GM12878 (cell line): ENCODE results near the gene ARHGAP26. TPM values are rescaled to one million over a fixed set of nuclear protein-coding genes. Genes with fewer than 3 reads are reported as not detected.
A peak's percentile ranks its signal among the peaks of the same experiment; 100 is the strongest.

Source experiments
- ATAC-seq: fragments of 200-7000 bp; cut with Tn5 transposase; 3 replicates; pipeline ENCODE4 v1.9.1; 2020; ENCODE audit warnings: mild to moderate bottlenecking, moderate library complexity
- BruUV-seq: library from RNA; stranded (reverse); fragments of 400-500 nt; replicated peaks from 2 replicates; lab custom pipeline; 2021; lab: Mats Ljungman, UMichigan
- CTCF ChIA-PET: fragments of 300-600 bp; sonication (Branson Sonifier 250); formaldehyde crosslinking; extraction: SDS; loops from one replicate; lab custom pipeline; 2021; ENCODE audit warnings: inconsistent platforms; lab: Yijun Ruan, JAX
- POLR2A ChIA-PET: fragments of 350-600 bp; formaldehyde crosslinking; extraction: SDS; loops from one replicate; lab custom pipeline; 2021; ENCODE audit warnings: inconsistent platforms; lab: Charles Lee
- RAD21 ChIA-PET: fragments of 300-600 bp; sonication (Branson Sonifier 250); formaldehyde crosslinking; loops from one replicate; lab custom pipeline; 2023; ENCODE audit warnings: antibody characterized with exemption; ENCODE audit not compliant: unreplicated experiment; lab: Charles Lee
- SMC1A ChIA-PET: fragments of 300-600 bp; sonication (Branson Sonifier 250); formaldehyde crosslinking; loops from one replicate; lab custom pipeline; 2023; ENCODE audit not compliant: unreplicated experiment, uncharacterized antibody; lab: Charles Lee
- DNase-seq: peaks from one replicate; pipeline ENCODE4 v3.0.0-alpha.2; 2011; ENCODE audit warnings: low read depth, low spot score
- FAIRE-seq: peaks from 3 replicates; lab custom pipeline; 2011; peaks lifted over from hg19 to GRCh38; lab: Jason Lieb, UNC
- H2AFZ ChIP-seq: 2 replicates; pipeline ENCODE4 v1.6.0; 2011; ENCODE audit warnings: low read depth, low read length, control low read depth; ENCODE audit not compliant: control insufficient read depth
- H3K27ac ChIP-seq: 2 replicates; pipeline ENCODE4 v1.5.1; 2011; ENCODE audit warnings: control low read depth; ENCODE audit not compliant: control insufficient read depth, insufficient read depth
- H3K27me3 ChIP-seq, 2 experiments: replicated peaks in 1 of 2; 2 replicates each; pipeline versions ENCODE4 v1.6.0 to v1.6.1; 2011; ENCODE audit warnings: low read length in 1 of 2; ENCODE audit not compliant: control insufficient read depth in 2 of 2, insufficient read depth in 2 of 2
- H3K36me3 ChIP-seq, 2 experiments: 2 replicates each; pipeline ENCODE4 v1.5.1; 2011; ENCODE audit warnings: low read length in 1 of 2; ENCODE audit not compliant: control insufficient read depth in 2 of 2, insufficient read depth in 2 of 2
- H3K4me1 ChIP-seq: 2 replicates; pipeline ENCODE4 v1.6.1; 2011; ENCODE audit warnings: mild to moderate bottlenecking, low read length, moderate library complexity, mixed read lengths; ENCODE audit not compliant: control insufficient read depth, insufficient read depth
- H3K4me2 ChIP-seq: 2 replicates; pipeline ENCODE4 v1.6.0; 2011; ENCODE audit warnings: control low read depth; ENCODE audit not compliant: control insufficient read depth, insufficient read depth
- H3K4me3 ChIP-seq: fragments of 200-600 bp; sonication (generic); 2 replicates; pipeline ENCODE4 v1.5.1; 2016
- H3K79me2 ChIP-seq: 2 replicates; pipeline ENCODE4 v1.6.0; 2011; ENCODE audit warnings: low read length; ENCODE audit not compliant: control insufficient read depth, insufficient read depth
- H3K9ac ChIP-seq: 2 replicates; pipeline ENCODE4 v1.8.0; 2011; ENCODE audit warnings: low read length, control low read depth, mixed read lengths; ENCODE audit not compliant: control insufficient read depth, insufficient read depth
- H3K9me3 ChIP-seq: replicated peaks from 3 replicates; pipeline ENCODE4 v1.5.1; 2011; ENCODE audit warnings: mild to moderate bottlenecking, low read length; ENCODE audit not compliant: control insufficient read depth, insufficient read depth
- H4K20me1 ChIP-seq: 2 replicates; pipeline ENCODE4 v1.6.0; 2011; ENCODE audit not compliant: control insufficient read depth, insufficient read depth
- ATF7 ChIP-seq: fragments of 450-650 bp; IDR thresholded peaks from 2 replicates; pipeline ENCODE4 v1.6.1; 2016; ENCODE audit warnings: low read depth, mild to moderate bottlenecking
- BCL11A ChIP-seq: IDR thresholded peaks from 2 replicates; pipeline ENCODE4 v1.6.1; 2011; ENCODE audit warnings: low read depth, low read length
- CHD1 ChIP-seq: IDR thresholded peaks from 2 replicates; pipeline ENCODE4 v1.6.1; 2012; ENCODE audit warnings: low read depth, low read length, improper control_type of control experiment
- EED ChIP-seq: sonication (generic); IDR thresholded peaks from 2 replicates; pipeline ENCODE4 v1.6.1; 2016; ENCODE audit warnings: antibody characterized with exemption, low read depth
- EZH2 ChIP-seq: IDR thresholded peaks from 2 replicates; pipeline ENCODE4 v1.6.1; 2012; ENCODE audit warnings: low read depth, mild to moderate bottlenecking, control low read depth, inconsistent platforms, low read length, borderline replicate concordance; ENCODE audit not compliant: control insufficient read depth
- GATAD2B ChIP-seq: fragments of 450-650 bp; conservative IDR thresholded peaks from 2 replicates; pipeline ENCODE4 v1.6.1; 2017; ENCODE audit warnings: low read depth, mild to moderate bottlenecking, moderate library complexity
- IKZF1 ChIP-seq: fragments of 450-650 bp; conservative IDR thresholded peaks from 2 replicates; pipeline ENCODE4 v1.6.1; 2017; ENCODE audit warnings: antibody characterized with exemption, mild to moderate bottlenecking
- JUNB ChIP-seq: IDR thresholded peaks from 2 replicates; pipeline ENCODE4 v1.6.1; 2016; ENCODE audit warnings: antibody characterized with exemption, mild to moderate bottlenecking
- KLF5 ChIP-seq: fragments of 450-650 bp; IDR thresholded peaks from 2 replicates; pipeline ENCODE4 v1.6.1; 2014; ENCODE audit warnings: mild to moderate bottlenecking; ENCODE audit not compliant: partially characterized antibody
- MYC ChIP-seq: IDR thresholded peaks from 2 replicates; pipeline ENCODE4 v1.6.1; 2011; ENCODE audit warnings: mild to moderate bottlenecking, low read length, moderate library complexity, inconsistent platforms; ENCODE audit not compliant: insufficient read depth, insufficient replicate concordance, insufficient read length, severe bottlenecking
- PML ChIP-seq: IDR thresholded peaks from 2 replicates; pipeline ENCODE4 v1.6.1; 2012; ENCODE audit warnings: low read length, inconsistent platforms
- RFX5 ChIP-seq: IDR thresholded peaks from 2 replicates; pipeline ENCODE4 v1.6.1; 2011; ENCODE audit warnings: low read depth, low read length, improper control_type of control experiment
- TARDBP ChIP-seq: IDR thresholded peaks from 2 replicates; pipeline ENCODE4 v1.6.1; 2016; ENCODE audit warnings: borderline replicate concordance
- TCF12 ChIP-seq: IDR thresholded peaks from 2 replicates; pipeline ENCODE4 v1.6.1; 2011; ENCODE audit warnings: low read depth, mild to moderate bottlenecking, low read length
- WGBS: methylation state at CpG from one replicate; pipeline ENCODE4 v1.1.6; 2016; ENCODE audit warnings: low lambda C conversion rate; ENCODE audit not compliant: insufficient replicate concordance, insufficient coverage; ENCODE audit errors: missing lambda C conversion rate; 5-methylcytosine and 5-hydroxymethylcytosine counted together
- in situ Hi-C: fragments of 300-500 bp; cut with MboI; formaldehyde crosslinking; loops from 9 replicates; pipeline ENCODE4 v1.14.3; 2018; ENCODE audit warnings: mixed read lengths
- intact Hi-C: fragments of 100-400 bp; cut with micrococcal nuclease; formaldehyde crosslinking; loops from one replicate; pipeline ENCODE4 v1.14.2; 2022; ENCODE audit not compliant: unreplicated experiment
- polyA plus RNA-seq, 11 experiments: library from polyadenylated mRNA; depleted of rRNA in 4 of 11; unstranded in 6 of 11; stranded (reverse) in 5 of 11; fragments of >200 nt; fragmentation: Nextera tagmentation in 4 of 11; fragmentation: Illumina TruSeq in 1 of 11; extraction: Ambion mirVana in 4 of 11; extraction: Trizol in 1 of 11; gene quantifications; 1 replicate in 1 of 11; 2 replicates in 10 of 11; pipeline versions ENCODE4 v1.2.1 to v1.2.3, GENCODE V29; 2011 to 2016; ENCODE audit warnings: inconsistent platforms in 2 of 11, missing spikeins in 2 of 11, low read depth in 1 of 11
- total RNA-seq, 4 experiments: library from RNA; depleted of rRNA in 3 of 4; stranded (reverse); fragments of >200 nt in 3 of 4; fragmentation: Illumina TruSeq in 1 of 4; extraction: Trizol in 1 of 4; gene quantifications; 2 replicates each; pipeline versions ENCODE4 v1.2.1 to v1.2.3, GENCODE V29; 2013 to 2021
- TF ChIP-seq, protein P1 (sequence below): fragments of 450-650 bp; formaldehyde crosslinking; IDR thresholded peaks from 2 replicates; pipeline ENCODE4 v1.4.0; 2020; ENCODE audit warnings: mild to moderate bottlenecking, moderate library complexity
- TF ChIP-seq, protein P2 (sequence below): fragments of 450-650 bp; IDR thresholded peaks from 2 replicates; pipeline ENCODE4 v1.6.1; 2017; ENCODE audit warnings: low read depth, mild to moderate bottlenecking, moderate library complexity
- TF ChIP-seq, protein P3 (sequence below): fragments of 450-650 bp; IDR thresholded peaks from 2 replicates; pipeline ENCODE4 v1.6.1; 2018; ENCODE audit warnings: mild to moderate bottlenecking, low read depth, moderate library complexity; ENCODE audit not compliant: partially characterized antibody

ARHGAP26 gene
- total and polyA plus RNA-seq, 10 of the 15 experiments (the other 5 are each of a cell fraction or from before 2014, with no cell fraction given): 9.4 to 41.5 (median 19.3) TPM

DNA sequence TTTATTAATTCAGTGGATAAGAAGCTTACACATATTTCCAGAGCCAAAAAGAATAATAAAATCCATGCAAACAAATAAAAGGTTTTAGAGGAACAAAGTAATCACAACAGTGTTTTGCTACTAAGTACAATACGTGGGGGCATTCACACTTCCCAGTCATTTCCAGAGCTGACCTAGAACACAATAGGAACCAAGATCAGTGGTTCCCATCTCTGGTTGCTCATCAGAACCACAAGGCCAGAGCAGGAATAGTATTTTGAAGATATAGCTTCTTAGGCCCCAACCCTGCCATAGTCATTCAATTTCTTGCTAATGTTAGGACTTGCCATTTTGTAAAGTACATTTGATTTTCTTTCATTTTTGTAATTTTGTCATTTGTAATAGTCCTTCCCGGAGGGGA, 417.9 kb downstream of the ARHGAP26 start:
- ATAC-seq (no peak), FAIRE-seq (no peak), DNase-seq (no peak)
- BruUV-seq: no TSS peak
- Histone ChIP-seq H4K20me1 (no peaks in the 10 kb centered on the region), H3K4me3 (no peak overlapping the region), H3K27ac (peak overlapping the region; percentile 66), H3K9me3 (peaks cover 7% of the 10 kb centered on the region; the same call in 2 of the 3 replicates), H3K79me2 (no peaks in the 10 kb centered on the region; the same call in 1 of the 2 replicates), H2AFZ (no peak overlapping the region), H3K9ac (no peak overlapping the region), H3K36me3 (no peaks in the 10 kb centered on the region; a peak in 1 of 4 replicates), H3K4me2 (peak overlapping the region; percentile 28), H3K4me1 (peaks cover 53% of the 10 kb centered on the region), H3K27me3 (no peaks in the 10 kb centered on the region)
- ChIA-PET CTCF (interaction anchor here (1.2 to 8.7 kb wide), 12 partner anchors 11 to 1004 kb away, joined by 3 to 82 read pairs (median 5); no protein-coding TSS in a partner anchor), POLR2A (interaction anchor here (0.7 to 5.8 kb wide), 15 partner anchors 9 to 171 kb away, joined by 3 to 60 read pairs (median 7); no protein-coding TSS in a partner anchor), RAD21 (interaction anchor here (0.8 to 10.8 kb wide), 20 partner anchors 11 to 216 kb away, joined by 3 to 227 read pairs (median 6); partner anchors contain the start of gene NR3C1), SMC1A (interaction anchor here (1.0 to 12.3 kb wide), 26 partner anchors 8 to 190 kb away, joined by 3 to 193 read pairs (median 10); no protein-coding TSS in a partner anchor)
- in situ Hi-C loops (no loop called here), intact Hi-C loops (no loop called here)
- WGBS: 27% methylated on average over 2 of the region's 2 CpGs
- TF ChIP-seq RFX5 (no peak), IKZF1 (peak; percentile 15; the same call in 1 of the 2 replicates), MYC (no peak), TCF12 (no peak), EZH2 (no peak), ATF7 (no peak), EED (0 out of 2 replicates have a peak, but pooled peaks have one; percentile 15), CHD1 (no peak), TARDBP (no peak), JUNB (0 out of 2 replicates have a peak, but pooled peaks have one; percentile 41), PML (no peak), BCL11A (0 out of 2 replicates have a peak, but pooled peaks have one; percentile 37), KLF5 (no peak), GATAD2B (no peak)
- TF ChIP-seq, protein P1, sequence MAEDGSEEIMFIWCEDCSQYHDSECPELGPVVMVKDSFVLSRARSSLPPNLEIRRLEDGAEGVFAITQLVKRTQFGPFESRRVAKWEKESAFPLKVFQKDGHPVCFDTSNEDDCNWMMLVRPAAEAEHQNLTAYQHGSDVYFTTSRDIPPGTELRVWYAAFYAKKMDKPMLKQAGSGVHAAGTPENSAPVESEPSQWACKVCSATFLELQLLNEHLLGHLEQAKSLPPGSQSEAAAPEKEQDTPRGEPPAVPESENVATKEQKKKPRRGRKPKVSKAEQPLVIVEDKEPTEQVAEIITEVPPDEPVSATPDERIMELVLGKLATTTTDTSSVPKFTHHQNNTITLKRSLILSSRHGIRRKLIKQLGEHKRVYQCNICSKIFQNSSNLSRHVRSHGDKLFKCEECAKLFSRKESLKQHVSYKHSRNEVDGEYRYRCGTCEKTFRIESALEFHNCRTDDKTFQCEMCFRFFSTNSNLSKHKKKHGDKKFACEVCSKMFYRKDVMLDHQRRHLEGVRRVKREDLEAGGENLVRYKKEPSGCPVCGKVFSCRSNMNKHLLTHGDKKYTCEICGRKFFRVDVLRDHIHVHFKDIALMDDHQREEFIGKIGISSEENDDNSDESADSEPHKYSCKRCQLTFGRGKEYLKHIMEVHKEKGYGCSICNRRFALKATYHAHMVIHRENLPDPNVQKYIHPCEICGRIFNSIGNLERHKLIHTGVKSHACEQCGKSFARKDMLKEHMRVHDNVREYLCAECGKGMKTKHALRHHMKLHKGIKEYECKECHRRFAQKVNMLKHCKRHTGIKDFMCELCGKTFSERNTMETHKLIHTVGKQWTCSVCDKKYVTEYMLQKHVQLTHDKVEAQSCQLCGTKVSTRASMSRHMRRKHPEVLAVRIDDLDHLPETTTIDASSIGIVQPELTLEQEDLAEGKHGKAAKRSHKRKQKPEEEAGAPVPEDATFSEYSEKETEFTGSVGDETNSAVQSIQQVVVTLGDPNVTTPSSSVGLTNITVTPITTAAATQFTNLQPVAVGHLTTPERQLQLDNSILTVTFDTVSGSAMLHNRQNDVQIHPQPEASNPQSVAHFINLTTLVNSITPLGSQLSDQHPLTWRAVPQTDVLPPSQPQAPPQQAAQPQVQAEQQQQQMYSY (CRISPR knock-in tag): no peak
- TF ChIP-seq, protein P2, sequence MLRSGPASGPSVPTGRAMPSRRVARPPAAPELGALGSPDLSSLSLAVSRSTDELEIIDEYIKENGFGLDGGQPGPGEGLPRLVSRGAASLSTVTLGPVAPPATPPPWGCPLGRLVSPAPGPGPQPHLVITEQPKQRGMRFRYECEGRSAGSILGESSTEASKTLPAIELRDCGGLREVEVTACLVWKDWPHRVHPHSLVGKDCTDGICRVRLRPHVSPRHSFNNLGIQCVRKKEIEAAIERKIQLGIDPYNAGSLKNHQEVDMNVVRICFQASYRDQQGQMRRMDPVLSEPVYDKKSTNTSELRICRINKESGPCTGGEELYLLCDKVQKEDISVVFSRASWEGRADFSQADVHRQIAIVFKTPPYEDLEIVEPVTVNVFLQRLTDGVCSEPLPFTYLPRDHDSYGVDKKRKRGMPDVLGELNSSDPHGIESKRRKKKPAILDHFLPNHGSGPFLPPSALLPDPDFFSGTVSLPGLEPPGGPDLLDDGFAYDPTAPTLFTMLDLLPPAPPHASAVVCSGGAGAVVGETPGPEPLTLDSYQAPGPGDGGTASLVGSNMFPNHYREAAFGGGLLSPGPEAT: no peak
- TF ChIP-seq, protein P3, sequence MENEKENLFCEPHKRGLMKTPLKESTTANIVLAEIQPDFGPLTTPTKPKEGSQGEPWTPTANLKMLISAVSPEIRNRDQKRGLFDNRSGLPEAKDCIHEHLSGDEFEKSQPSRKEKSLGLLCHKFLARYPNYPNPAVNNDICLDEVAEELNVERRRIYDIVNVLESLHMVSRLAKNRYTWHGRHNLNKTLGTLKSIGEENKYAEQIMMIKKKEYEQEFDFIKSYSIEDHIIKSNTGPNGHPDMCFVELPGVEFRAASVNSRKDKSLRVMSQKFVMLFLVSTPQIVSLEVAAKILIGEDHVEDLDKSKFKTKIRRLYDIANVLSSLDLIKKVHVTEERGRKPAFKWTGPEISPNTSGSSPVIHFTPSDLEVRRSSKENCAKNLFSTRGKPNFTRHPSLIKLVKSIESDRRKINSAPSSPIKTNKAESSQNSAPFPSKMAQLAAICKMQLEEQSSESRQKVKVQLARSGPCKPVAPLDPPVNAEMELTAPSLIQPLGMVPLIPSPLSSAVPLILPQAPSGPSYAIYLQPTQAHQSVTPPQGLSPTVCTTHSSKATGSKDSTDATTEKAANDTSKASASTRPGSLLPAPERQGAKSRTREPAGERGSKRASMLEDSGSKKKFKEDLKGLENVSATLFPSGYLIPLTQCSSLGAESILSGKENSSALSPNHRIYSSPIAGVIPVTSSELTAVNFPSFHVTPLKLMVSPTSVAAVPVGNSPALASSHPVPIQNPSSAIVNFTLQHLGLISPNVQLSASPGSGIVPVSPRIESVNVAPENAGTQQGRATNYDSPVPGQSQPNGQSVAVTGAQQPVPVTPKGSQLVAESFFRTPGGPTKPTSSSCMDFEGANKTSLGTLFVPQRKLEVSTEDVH: no peak
